Endothelial cell of umbilical vein (primary cell): Measurements from ENCODE around the gene DUSP22. TPM values are rescaled to one million over a fixed set of nuclear protein-coding genes. Genes with fewer than 3 reads are reported as not detected.

ENCODE experiments used
- BruUV-seq: library from RNA; stranded (reverse); fragments of 400-500 nt; replicated peaks from 2 replicates; lab custom pipeline; 2021; lab: Mats Ljungman, UMichigan
- CTCF ChIA-PET: fragments of 300-600, 350-600 bp; sonication (Branson Sonifier 250); formaldehyde crosslinking; loops from one replicate; lab custom pipeline; 2021; ENCODE audit warnings: antibody characterized with exemption, inconsistent platforms; lab: Charles Lee
- POLR2A ChIA-PET: fragments of 300-600, 350-600 bp; sonication (Branson Sonifier 250); formaldehyde crosslinking; loops from one replicate; lab custom pipeline; 2021; ENCODE audit warnings: antibody characterized with exemption, inconsistent platforms; lab: Charles Lee
- DNase-seq: peaks from one replicate; pipeline ENCODE4 v3.0.0-alpha.2; 2011; ENCODE audit warnings: low read depth, low spot score
- FAIRE-seq: peaks from 2 replicates; lab custom pipeline; 2011; peaks lifted over from hg19 to GRCh38; lab: Jason Lieb, UNC
- H2AFZ ChIP-seq: 2 replicates; pipeline ENCODE4 v1.6.0; 2012; ENCODE audit warnings: low read depth, low read length, control low read depth, inconsistent platforms
- H3K27ac ChIP-seq: 2 replicates; pipeline ENCODE4 v1.5.1; 2011; ENCODE audit warnings: low read depth, mild to moderate bottlenecking, control low read depth, low read length, moderate library complexity; ENCODE audit not compliant: insufficient read depth
- H3K27me3 ChIP-seq, 2 experiments: 2 replicates each; pipeline versions ENCODE4 v1.6.0 to v1.6.1; 2011; ENCODE audit warnings: low read length in 2 of 2, mixed read lengths in 1 of 2; ENCODE audit not compliant: control insufficient read depth in 2 of 2, insufficient read depth in 2 of 2
- H3K36me3 ChIP-seq, 2 experiments: 2 replicates in 1 of 2; 3 replicates in 1 of 2; pipeline ENCODE4 v1.5.1; 2011; ENCODE audit warnings: low read length in 2 of 2, mild to moderate bottlenecking in 1 of 2, moderate library complexity in 1 of 2; ENCODE audit not compliant: control insufficient read depth in 2 of 2, insufficient read depth in 2 of 2; ENCODE audit errors: extremely low read depth in 1 of 2
- H3K4me1 ChIP-seq: 3 replicates; pipeline ENCODE4 v1.5.1; 2011; ENCODE audit warnings: mild to moderate bottlenecking, low read length; ENCODE audit not compliant: control insufficient read depth, insufficient read depth; ENCODE audit errors: extremely low read depth
- H3K4me2 ChIP-seq: 2 replicates; pipeline ENCODE4 v1.6.1; 2011; ENCODE audit warnings: low read length, control low read depth, mixed read lengths; ENCODE audit not compliant: insufficient read depth
- H3K4me3 ChIP-seq, 3 experiments: fragments of 200-600 bp in 1 of 3; sonication (generic), shearing (Covaris generic) in 1 of 3; replicated peaks in 1 of 3; 2 replicates each; pipeline ENCODE4 v1.5.1; 2011 to 2016; ENCODE audit warnings: control low read depth in 3 of 3, low read length in 3 of 3, mild to moderate bottlenecking in 2 of 3, inconsistent platforms in 1 of 3, low read depth in 1 of 3, moderate library complexity in 1 of 3; ENCODE audit not compliant: insufficient read depth in 1 of 3
- H3K79me2 ChIP-seq: 2 replicates; pipeline ENCODE4 v1.6.0; 2012; ENCODE audit warnings: low read length, inconsistent platforms; ENCODE audit not compliant: control insufficient read depth, insufficient read depth
- H3K9ac ChIP-seq: replicated peaks from 2 replicates; pipeline ENCODE3; 2011; ENCODE audit warnings: low read length, control low read depth; ENCODE audit not compliant: insufficient read depth; ENCODE audit errors: extremely low read depth
- H3K9me1 ChIP-seq: replicated peaks from 3 replicates; pipeline ENCODE4 v1.6.0; 2011; ENCODE audit warnings: mild to moderate bottlenecking, low read length; ENCODE audit not compliant: control insufficient read depth, insufficient read depth; ENCODE audit errors: extremely low read depth
- H3K9me3 ChIP-seq: replicated peaks from 2 replicates; pipeline ENCODE4 v1.5.1; 2012; ENCODE audit warnings: low read length, inconsistent platforms; ENCODE audit not compliant: control insufficient read depth, insufficient read depth
- H4K20me1 ChIP-seq: replicated peaks from 2 replicates; pipeline ENCODE3; 2011; ENCODE audit warnings: mild to moderate bottlenecking, low read length; ENCODE audit not compliant: control insufficient read depth, insufficient read depth; ENCODE audit errors: extremely low read depth
- CTCF ChIP-seq, 2 donors: IDR thresholded peaks; 1 replicate in 1 of 2; 2 replicates in 1 of 2; pipeline ENCODE4 v1.5.1; 2011; ENCODE audit warnings: low read length in 2 of 2, mild to moderate bottlenecking in 2 of 2, moderate library complexity in 2 of 2, control low read depth in 1 of 2, inconsistent platforms in 1 of 2, low read depth in 1 of 2; ENCODE audit not compliant: insufficient read depth in 1 of 2; ENCODE audit errors: extremely low read depth in 1 of 2
- EZH2 ChIP-seq: IDR thresholded peaks from 2 replicates; pipeline ENCODE4 v1.6.1; 2012; ENCODE audit warnings: borderline replicate concordance, low read depth, mild to moderate bottlenecking, moderate library complexity, low read length, inconsistent platforms; ENCODE audit not compliant: severe bottlenecking
- FOS ChIP-seq: IDR thresholded peaks from 2 replicates; pipeline ENCODE4 v1.6.1; 2011; ENCODE audit warnings: mild to moderate bottlenecking, low read length, moderate library complexity, borderline replicate concordance; ENCODE audit not compliant: insufficient read depth
- GATA2 ChIP-seq: IDR thresholded peaks from 2 replicates; pipeline ENCODE4 v1.7.0; 2011; ENCODE audit warnings: low read depth, mild to moderate bottlenecking, moderate library complexity, mixed read lengths, low read length; ENCODE audit not compliant: insufficient read length, insufficient read depth
- JUN ChIP-seq: IDR thresholded peaks from 2 replicates; pipeline ENCODE4 v1.6.1; 2011; ENCODE audit warnings: borderline replicate concordance, low read depth; ENCODE audit not compliant: insufficient read length, insufficient read depth
- MAX ChIP-seq: IDR thresholded peaks from 2 replicates; pipeline ENCODE4 v1.6.1; 2011; ENCODE audit not compliant: insufficient read depth, insufficient read length
- MYC ChIP-seq: IDR thresholded peaks from one replicate; pipeline ENCODE4 v1.6.1; 2011; ENCODE audit warnings: mild to moderate bottlenecking, low read depth, low read length
- POLR2A ChIP-seq: IDR thresholded peaks from 2 replicates; pipeline ENCODE4 v1.6.1; 2012; ENCODE audit warnings: low read depth, mild to moderate bottlenecking, control low read depth, low read length
- POLR2AphosphoS5 ChIP-seq: IDR thresholded peaks from 2 replicates; pipeline ENCODE4 v1.6.1; 2012; ENCODE audit warnings: low read depth, mild to moderate bottlenecking, control low read depth, low read length, moderate library complexity; ENCODE audit not compliant: insufficient read depth
- dilution Hi-C: fragments of 300-500 bp; cut with MboI; formaldehyde crosslinking; loops from one replicate; pipeline ENCODE4 v1.15.0; 2019; ENCODE audit warnings: low sequenced_read_pairs; ENCODE audit not compliant: extremely low pct_ligation_motif_present
- intact Hi-C: fragments of 100-400 bp; cut with micrococcal nuclease; formaldehyde crosslinking; loops from one replicate; pipeline ENCODE4 v1.10.0; 2022
- polyA plus RNA-seq, 4 experiments: library from polyadenylated mRNA; depleted of rRNA in 3 of 4; stranded (reverse) in 3 of 4; unstranded in 1 of 4; fragments of >200 nt; gene quantifications; 2 replicates each; pipeline versions ENCODE4 v1.2.1 to v1.2.3, GENCODE V29; 2011 to 2012; ENCODE audit warnings: missing spikeins in 1 of 4
- total RNA-seq: library from RNA; stranded (reverse); gene quantifications from 2 replicates; pipeline ENCODE4 v1.2.3, GENCODE V29; 2021

The DUSP22 gene
- total and polyA plus RNA-seq, 2 donors (not counting 3 experiments of a cell fraction or from before 2014, with no cell fraction given): 23.2 to 33.9 TPM

- Histone ChIP-seq H3K4me1 (no peaks in the 10 kb centered on the region), H2AFZ (no peak overlapping the region), H3K4me2 (no peak overlapping the region), H3K9ac (no peak overlapping the region), H3K9me1 (no peaks in the 10 kb centered on the region), H3K27me3 (no peaks in the 10 kb centered on the region), H3K79me2 (no peaks in the 10 kb centered on the region), H3K36me3 (no peaks in the 10 kb centered on the region), H4K20me1 (no peaks in the 10 kb centered on the region), H3K27ac (no peak overlapping the region), H3K4me3 (no peak overlapping the region), H3K9me3 (peaks cover 3% of the 10 kb centered on the region)
- intact Hi-C loops: no loop called here
- CTCF ChIA-PET: no interaction called here
- dilution Hi-C loops: no loop called here
- DNase-seq (no peak), FAIRE-seq (no peak)
- POLR2A ChIA-PET: no interaction called here
- TF ChIP-seq FOS: no peak
- TF ChIP-seq POLR2A: no peak
- no peak for TF ChIP-seq GATA2
- no peak for TF ChIP-seq MAX
- no peak for TF ChIP-seq EZH2
- TF ChIP-seq POLR2AphosphoS5: no peak
- TF ChIP-seq JUN: no peak
- TF ChIP-seq MYC: no peak
- no peak for TF ChIP-seq CTCF (IDR thresholded peaks at IDR 0.05; ENCODE audit: extremely low read depth in 1 of 2, insufficient read depth in 1 of 2, low read depth in 1 of 2, low read length in 2 of 2)
- no TSS peak for BruUV-seq
Measured at GRCh38 chr6:357261-357790, 65.0 kb downstream of the DUSP22 start.
